HTR-8/SVneo (cell line): ENCODE data around the gene NPAS3.

ENCODE experiments used
- DNase-seq: peaks from one replicate; pipeline ENCODE4 v3.0.0; 2011; ENCODE audit warnings: low spot score, mixed read lengths; ENCODE audit not compliant: insufficient read length
- FAIRE-seq: peaks from 2 replicates; lab custom pipeline; 2011; peaks lifted over from hg19 to GRCh38; lab: Jason Lieb, UNC

NPAS3 gene

DNA sequence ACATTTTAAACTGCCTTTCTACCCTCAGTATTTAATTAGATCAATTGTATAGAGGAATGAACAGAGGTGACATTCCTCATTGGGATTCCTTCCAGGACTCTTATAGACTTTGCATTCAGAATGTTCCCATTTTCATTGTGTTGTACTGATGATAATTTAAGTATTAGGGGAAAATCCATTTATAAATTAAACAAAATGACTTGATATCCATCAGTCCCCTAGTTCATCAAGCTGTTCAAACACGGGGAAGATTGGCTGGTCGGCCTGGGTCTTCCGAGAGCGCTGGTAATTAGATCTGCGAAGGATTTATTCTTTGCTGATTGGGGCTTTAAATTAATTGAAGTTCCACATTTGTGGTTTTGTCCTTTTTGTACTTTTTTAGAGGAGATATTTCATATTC is 738.2 kb downstream of the NPAS3 start:
- DNase-seq (no peak), FAIRE-seq (no peak)

DNA sequence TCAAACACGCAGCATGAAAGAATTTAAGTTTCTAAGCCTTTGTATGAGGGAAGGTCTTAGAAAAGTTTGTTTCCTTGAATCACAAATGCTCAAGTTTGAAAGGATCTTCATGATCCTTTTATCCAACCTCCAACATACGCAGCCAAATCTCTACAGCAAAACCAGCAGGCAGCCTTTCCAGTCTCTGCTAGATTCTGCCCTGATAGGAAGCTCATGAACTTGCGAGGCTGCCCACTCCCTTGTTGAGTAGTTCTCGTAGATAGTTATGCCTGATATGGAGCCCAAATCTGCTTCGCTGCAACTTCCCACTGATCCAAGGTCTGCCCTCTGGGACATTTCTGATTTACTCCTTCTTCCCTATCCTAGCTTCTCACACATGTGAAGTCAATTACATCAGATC is 739.3 kb downstream of the NPAS3 start:
- no peak for FAIRE-seq

DNA sequence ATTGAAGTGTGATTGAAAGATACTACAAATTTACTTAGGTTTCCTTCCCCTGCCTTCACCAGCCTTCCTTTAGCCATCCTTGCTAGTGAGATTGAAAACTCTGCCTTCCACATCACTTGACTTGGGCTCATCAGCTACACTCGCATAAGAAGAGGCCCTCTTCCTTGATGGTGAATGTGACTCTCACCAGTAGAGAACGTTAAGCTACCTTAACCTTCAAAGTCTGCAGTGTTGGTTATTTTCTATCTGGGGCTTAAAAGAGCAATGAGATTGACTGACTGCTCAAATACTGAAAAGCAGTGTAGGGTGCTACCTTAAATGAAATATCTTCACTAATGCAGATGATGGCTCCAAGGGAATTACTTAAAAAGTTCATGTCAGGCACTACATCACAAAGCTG is 740.3 kb downstream of the NPAS3 start:
- peak; percentile 46 for FAIRE-seq

More for the DNA sequence above, 739.3 kb downstream of the NPAS3 start:
- no peak for DNase-seq

DNA sequence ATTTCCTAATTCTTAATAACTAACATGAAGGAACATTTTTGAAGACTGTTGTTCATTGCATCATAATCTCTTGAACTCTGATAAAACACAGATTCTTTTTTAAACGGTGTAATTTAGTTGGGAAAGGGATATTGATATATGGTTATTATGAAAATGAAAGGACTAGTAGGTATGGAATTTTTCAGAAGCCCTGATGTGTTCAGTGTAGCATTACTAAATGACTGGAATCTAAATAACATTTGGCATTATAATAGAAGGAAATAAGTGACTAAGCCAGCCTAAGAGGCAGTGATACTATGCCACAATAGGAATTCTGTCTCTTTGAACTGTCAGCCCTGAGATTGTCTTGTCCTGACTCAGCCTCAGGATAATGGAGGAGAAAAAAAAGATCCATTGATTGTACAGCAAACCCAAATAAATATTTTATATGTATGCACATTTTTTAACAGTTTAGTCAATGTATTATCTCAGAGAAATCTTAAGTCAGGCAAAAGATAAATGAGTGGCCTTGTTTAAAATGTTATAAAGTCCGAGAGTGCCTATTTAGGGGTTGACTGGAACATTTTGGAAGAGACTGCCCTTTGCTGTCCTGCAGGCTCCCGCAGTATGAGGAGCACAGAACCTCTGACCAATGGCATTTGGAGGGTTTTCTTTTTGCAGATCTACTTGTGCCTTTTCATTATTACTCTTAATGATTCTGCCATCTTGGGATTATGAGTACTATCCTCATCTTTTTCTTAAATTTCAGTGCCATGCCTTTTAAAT is 741.0 kb downstream of the NPAS3 start:
- DNase-seq: peak; percentile 44
- FAIRE-seq: no peak

More for the DNA sequence above, 740.3 kb downstream of the NPAS3 start:
- DNase-seq: no peak

DNA sequence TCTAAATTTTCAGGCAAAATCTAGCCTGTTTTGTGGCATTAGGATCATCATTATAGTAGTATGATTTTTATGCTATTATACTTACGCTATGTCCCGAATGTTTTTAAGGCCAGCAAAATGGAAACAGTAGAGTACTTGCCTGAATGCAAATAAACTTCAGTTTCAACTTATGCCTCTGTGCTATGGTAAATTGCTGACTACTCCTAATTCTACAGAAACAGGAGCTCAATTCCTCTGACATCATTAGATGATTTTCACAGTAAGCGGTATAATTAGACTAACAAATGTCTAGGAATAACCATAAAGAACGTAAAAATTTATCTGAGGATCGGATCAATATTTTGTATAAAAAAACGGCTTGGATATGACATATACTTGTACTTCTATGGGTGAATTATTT is 742.2 kb downstream of the NPAS3 start:
- no peak for FAIRE-seq
- no peak for DNase-seq

DNA sequence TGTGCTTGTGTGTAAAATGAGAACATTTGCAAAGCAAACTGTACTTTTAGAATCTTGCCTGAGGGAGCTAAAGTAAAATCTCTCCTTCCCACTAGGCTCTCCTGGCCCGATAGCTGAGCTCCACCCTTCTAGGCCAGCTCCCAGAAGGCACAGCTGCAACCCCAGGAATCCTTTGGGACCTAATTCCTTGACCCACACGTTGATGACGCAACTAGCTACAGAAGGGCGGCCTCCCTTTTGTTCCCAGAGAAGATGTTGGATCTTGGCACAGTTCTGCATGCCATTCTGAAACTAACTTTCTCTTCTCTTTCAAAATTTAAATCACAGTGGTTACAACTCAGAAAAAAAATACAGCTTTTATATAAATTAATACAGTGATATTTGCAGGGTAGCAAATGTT is 744.1 kb downstream of the NPAS3 start:
- FAIRE-seq (no peak), DNase-seq (no peak)

DNA sequence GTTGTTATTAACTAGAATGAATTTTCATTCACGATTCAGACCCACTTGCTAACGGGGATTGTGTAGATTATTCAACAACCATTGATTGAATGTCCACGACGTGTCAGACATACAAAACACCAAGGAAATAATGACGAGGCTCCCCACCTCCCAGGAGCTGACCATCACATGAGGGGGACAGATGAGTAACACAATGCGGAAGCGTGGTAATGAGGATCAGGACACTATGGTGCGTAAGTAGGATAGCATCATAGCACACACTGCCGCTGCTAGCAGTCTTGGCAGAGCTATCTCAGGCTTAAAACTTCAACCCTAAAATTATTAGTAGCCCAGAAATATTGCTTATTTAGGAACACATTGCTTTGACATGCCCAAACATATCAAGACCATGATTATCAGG is 746.3 kb downstream of the NPAS3 start:
- DNase-seq: no peak
- no peak for FAIRE-seq

DNA sequence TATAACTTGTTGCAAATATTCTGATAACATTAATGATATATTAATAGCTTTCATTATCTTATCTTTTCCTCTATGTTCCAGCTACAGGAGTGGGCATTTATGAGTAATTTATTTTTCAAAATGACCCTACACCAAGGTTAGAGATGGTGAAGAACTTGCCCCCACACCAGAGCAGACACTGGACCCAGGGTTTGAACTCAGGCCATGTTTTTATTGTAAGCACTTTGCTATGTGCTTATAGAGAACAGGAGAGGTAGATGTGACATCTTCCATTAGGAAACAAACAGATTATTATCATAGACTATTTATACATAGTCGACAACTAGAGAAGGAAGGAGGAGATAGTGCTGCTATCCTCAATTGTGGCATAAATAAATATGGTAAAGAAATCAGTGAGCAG is 747.0 kb downstream of the NPAS3 start:
- no peak for FAIRE-seq
- no peak for DNase-seq

DNA sequence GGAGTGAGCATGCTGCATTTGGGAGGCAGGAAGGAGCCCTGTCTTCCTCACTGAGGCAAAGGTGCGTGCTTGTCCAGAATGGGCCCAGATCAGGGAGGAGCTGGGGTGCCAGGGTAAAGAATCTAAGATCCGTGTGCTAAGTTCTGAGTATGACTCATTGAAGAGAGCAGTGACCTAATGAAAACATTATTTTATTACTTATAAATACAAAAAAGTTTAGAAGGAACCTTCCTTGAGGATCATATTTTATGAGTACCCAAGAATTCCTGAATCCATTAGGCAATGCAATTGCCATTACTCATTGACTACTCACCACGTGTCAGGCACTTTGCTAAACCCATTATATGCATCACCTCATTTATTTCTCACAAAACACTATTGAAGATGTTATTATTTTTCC is 747.5 kb downstream of the NPAS3 start:
- peak; percentile 48 for DNase-seq

DNA sequence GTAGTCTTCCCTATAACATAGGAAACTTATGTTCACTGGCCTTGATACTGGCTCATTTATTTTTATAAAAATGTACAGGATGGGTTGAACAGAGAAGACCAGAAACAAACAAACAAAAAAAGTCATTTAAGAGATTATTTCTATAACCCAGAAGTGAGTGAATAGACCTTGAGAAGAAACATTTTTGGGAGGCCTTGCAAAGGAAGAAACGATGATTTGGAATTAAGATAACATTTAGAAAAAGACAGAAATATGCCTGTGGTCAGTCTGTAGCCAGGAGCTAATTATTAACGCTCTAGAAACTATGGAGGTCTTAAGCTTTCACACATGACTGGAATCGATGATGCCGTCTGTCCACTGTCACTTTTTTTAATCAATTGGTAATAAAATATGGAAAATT is 748.2 kb downstream of the NPAS3 start:
- FAIRE-seq (no peak), DNase-seq (no peak)

More for the DNA sequence above, 747.5 kb downstream of the NPAS3 start:
- FAIRE-seq: no peak

DNA sequence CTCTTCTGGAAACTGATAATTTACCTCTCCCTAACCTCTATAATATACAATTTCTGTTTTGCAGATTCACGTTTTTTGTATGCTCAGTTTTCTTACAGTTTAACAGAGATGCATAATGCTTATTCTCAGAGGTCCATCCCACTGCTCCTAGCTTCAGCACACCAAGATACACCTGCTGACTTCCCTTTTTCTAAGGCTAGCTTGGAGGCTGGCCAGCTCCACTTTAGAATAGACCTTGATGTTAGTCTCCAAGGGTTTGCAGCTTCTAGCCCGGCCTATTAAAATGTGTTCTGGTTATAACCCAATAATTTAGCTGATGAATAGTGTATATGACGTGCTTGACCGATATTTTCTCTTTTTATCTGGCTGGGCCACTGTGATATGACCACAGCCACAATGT is 751.0 kb downstream of the NPAS3 start:
- DNase-seq (no peak), FAIRE-seq (no peak)

DNA sequence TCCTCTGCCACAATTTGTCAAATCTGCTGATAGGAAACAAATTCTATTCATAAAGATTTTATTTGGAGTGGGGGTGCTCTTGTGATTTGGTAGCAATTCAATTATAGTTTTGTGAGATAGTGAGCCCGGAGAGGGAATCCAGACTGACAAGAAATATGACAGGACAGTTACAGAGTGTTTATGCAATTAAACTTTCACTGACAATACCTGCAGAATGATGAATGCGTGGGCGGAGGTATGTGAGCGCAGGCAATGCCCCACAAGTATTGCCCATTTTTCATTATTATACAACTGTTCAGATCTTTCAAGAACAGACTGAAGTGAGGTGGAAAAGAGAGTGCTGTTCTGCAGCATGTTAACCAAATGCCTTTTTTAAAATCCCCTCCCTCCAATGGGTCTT is 753.2 kb downstream of the NPAS3 start:
- DNase-seq (no peak), FAIRE-seq (no peak)

DNA sequence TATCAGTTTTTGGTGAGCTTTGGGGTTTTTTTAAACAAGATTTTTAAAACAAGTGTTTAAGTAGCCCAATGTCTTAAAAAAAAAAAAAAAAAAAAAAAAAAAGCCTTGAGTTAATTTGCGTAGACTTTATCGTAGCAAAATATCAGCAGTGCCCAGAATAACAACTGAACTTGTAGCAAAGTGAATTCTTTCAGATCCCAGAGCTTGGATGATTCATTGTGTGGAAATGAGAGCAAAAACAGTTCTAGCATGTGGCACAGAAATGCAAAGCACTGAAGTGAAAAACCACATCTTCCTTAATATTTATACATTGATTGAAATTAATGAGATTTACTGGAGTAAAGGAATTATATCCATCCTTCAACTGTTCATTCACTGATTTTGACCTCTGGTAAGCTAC is 754.1 kb downstream of the NPAS3 start:
- no peak for FAIRE-seq

DNA sequence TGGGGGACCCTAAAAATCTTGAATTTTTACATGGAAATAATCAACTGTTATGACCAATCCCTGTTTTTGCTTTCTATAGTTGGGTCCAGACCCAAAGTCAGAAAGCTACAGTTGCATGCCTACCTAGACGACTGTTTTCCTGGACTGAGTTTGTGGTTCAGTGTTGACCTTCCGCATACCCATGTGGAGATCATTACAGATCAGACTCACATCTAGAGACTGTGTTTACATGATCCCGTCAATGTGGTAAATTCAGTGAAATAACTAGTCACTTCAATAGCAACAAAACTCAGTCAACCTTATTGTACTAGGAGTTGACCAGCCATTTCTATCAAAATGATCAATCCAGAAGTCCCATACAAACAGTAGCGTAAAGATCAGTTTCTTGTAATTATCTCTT is 754.6 kb downstream of the NPAS3 start:
- FAIRE-seq: peak; percentile 60

More for the DNA sequence above, 754.1 kb downstream of the NPAS3 start:
- DNase-seq: peak; percentile 17

DNA sequence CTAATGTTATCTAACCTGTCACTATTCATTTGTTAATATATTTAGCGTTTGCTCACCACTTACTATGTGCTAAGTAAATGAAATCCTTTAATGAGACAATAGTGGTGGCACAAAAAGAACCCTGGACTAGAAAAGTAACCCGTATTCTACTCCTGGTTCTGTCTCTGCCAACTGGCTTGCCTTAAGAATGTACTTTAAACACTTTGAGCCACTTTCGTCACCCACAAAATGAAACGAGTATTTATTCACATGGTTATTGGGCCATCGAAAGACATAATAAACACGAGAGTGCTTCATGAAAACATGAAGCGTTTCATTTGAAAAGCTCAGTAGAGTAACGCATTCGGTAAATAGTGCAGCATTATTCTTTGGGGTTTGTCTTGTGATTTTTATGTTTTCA is 757.5 kb downstream of the NPAS3 start:
- DNase-seq (no peak), FAIRE-seq (no peak)

More for the DNA sequence above, 754.6 kb downstream of the NPAS3 start:
- DNase-seq: no peak

DNA sequence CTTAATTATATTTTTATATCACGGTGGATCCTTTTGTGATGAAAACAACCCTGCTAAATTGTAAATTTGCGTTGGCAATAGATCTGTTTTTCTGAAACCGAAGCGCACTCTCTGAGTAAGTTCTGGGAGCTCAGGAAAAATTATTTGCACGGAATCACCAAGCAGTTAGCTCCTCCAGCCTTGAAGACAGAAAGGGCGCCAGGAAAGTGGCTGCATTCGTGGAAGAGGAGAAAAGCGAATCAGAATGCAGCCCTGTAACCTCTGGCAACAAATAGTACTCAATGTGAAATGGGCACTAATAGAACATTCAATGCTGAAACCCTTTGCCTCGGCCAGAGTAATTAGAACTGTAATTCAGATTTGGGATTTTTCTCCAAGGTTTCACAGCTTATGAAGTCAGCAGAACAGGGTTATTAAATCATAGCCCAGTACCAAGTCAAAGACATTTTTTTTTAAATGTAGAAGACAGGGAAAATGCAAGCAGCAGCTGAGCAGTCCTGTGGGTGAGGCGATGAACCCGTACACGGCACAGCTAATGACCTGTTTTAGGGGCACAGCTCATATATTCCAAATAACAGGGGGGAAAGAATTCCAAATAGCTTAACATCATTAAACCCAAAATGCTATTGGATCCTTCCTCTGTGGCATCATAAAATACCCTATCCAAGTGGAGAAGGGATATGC is 760.8 kb downstream of the NPAS3 start:
- DNase-seq: no peak
- FAIRE-seq: no peak

DNA sequence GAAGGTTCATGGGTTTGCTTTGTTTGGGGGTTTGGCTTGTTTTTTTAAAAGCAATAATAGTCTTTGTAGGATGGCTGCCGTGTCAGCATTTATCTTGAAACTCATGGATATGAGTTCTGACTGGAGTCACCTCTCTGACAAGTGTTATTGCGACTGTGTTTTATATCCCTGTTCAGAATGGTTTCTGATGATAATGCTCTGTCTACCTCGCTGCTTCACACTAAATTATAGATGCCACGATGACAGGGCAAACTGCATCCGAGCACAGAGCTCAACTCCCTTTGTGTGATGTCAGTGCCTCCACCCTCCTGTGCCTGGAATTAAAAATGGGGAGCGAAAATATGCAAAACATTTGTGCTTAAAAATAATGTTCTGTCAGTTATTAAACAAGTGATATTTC is 761.4 kb downstream of the NPAS3 start:
- FAIRE-seq (no peak), DNase-seq (no peak)

DNA sequence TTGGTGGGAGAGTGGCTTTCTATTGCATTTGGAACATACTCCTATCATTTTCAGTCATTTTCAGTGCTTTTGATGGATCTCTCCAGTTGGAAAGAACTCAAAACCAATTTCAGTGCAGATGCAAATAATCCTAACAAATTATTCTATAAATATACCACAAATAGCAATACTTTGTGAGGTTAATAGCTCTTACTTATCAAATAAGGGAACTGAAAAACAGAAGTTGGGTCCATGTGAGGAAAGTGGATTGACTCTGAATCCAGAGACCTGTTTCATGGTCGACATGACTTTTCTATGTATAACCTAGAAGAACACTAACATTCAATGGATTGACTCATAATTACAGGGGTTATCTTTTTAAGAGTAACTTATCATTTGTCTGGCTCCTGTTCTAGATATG is 763.6 kb downstream of the NPAS3 start:
- FAIRE-seq: no peak

DNA sequence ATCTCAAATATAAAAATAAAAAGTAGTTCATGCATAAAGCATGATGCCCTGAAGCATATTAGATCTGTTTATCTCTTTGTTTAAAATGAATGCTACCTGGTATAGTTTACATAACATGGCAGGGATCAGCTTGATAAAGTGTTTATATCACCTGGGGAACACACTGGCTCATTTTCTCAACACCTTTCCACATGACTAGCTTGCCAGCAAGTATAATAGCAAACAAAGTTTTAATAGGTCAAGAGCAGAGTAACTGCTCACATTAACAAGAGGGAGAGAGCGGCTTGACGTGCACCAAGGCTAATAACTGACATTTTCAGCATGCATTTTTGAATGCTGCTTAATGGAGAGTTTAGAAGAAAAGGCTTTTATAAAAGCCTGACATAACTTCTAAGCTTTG is 765.8 kb downstream of the NPAS3 start:
- FAIRE-seq (no peak), DNase-seq (no peak)

More for the DNA sequence above, 763.6 kb downstream of the NPAS3 start:
- DNase-seq: no peak

DNA sequence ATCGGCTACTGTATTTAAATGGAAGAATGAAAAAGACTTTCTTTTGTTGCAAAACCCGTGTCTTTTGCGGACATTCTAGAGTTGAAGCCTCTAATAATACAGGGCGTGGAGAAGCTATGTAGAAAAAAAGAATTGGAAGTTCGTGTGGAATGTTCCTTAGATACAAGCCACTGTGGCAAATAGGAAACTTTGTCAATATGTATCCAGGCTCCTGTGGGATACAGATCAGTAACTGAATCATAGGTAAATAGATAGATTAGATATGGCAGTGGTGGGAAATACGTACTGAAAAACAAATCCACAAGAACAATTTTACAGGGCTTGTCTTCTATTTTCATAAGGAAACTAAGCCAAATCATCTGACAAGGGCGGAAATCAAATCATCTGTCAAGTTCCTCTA is 766.8 kb downstream of the NPAS3 start:
- DNase-seq (no peak), FAIRE-seq (no peak)

DNA sequence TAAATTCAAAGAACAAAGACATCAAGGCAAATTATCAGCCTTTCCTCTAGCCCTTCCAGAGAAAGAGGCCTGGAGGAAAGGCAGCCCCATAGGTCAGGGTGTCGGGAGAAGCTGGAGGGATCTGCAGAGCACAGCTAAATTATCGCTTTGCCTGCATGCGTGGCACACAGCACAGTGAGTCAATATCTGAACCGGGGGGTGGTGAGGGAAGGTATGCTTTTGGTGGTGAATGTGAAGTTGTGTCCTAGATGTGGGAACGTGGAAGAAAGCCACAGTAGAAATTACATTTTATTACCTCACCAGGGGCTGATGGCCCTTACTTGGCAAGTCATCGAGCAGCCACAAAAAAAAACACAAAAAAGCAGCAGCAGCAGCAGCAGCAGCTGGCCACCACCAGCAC is 769.0 kb downstream of the NPAS3 start:
- FAIRE-seq: no peak

DNA sequence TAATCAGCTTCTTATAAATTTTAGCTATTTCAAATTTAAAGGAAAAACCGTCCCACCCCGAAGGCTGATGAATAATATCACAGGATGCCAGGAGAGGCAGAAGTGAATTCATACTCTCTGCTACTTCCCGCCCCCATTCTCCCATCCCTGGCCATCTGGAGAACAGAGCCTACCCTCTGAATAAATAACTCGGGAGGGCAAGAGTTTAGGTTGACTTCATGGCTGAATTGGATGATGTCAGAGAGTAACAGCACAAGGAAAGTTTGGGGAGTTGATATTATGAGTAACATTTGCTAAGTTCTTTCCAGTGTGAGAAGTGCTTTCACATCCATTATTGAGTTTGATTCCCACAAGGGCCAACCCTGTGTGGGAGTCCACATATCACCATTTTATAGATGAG is 770.6 kb downstream of the NPAS3 start:
- DNase-seq (no peak), FAIRE-seq (no peak)

More for the DNA sequence above, 769.0 kb downstream of the NPAS3 start:
- DNase-seq: no peak
